GM21360 (cell line): ENCODE measurements around the gene CPSF4L.
A peak's percentile ranks its signal among the peaks of the same experiment; 100 is the strongest.
"Not testable (repeated sequence)": the region's sequence is repeated elsewhere in the genome, so short reads cannot be mapped to it uniquely, and the experiment has no call there.

Source experiments
- ATAC-seq: cut with Tn5 transposase; IDR thresholded peaks from one replicate; pipeline ENCODE4 v1.9.1; 2021; ENCODE audit warnings: mild to moderate bottlenecking, moderate library complexity; ENCODE audit not compliant: unreplicated experiment

CPSF4L gene

DNA sequence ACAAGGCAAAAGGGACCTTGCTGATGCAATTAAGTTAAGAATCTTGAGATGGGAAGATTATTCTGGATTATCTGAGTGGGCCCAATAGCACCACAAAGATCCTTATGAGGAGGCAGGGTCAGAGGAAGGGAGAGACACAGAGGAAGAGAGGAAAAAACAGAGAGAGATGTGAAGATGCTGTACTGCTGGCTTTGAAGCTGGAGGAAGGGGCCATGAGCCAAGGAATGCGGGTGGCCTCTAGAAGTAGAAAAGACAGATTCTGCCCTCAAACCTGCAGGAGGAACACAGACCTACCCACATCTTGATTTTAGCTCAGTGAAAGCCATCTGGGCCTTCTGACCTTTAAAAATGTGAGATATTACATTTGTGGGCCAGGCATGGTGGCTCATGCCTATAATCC is 8.1 kb upstream of the CPSF4L start:
- no peak for ATAC-seq

DNA sequence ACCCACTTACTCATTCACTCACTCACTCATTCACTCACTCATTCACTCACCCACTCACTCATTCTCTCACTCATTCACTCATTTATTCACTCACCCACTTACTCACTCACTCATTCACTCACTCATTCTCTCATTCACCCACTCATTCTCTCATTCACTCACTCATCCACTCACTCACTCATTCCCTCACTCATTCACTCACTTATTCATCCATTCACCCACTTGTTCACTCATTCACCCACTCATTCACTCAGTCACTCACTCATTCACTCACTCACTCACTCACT is 7.6 kb upstream of the CPSF4L start:
- ATAC-seq, result no peak

DNA sequence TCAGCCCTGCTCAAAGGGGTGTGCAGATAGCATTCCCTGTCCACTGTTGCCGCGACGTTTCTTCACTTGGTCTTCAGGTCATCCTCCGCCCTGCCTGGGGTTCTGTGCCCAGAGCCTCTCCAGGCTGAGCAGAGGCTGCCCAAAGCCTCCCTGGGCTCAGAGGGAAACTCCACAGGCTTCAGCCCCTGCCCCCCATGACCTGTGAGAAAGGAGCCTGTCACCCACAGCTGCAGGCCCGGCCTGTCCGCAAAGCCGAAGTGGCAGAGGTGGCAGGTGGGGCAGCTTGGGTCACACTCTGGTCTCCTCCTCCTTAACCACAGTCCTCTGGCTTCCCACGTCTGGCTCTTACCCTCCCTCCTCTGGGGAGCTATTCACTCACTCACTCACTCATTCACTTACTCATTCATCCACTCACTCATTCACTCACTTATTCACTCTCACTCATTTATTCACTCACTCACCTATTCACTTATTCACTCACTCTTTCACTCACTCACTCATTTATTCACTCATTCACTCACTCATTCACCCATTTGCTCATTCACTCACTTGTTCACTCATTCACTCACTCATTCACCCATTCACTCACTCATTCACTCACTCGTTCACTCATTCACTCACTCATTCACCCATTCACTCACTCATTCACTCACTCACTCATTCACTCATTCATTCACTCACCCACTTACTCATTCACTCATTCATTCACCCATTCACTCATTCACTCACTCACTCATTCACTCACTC is 7.1 kb upstream of the CPSF4L start:
- ATAC-seq, result no peak

DNA sequence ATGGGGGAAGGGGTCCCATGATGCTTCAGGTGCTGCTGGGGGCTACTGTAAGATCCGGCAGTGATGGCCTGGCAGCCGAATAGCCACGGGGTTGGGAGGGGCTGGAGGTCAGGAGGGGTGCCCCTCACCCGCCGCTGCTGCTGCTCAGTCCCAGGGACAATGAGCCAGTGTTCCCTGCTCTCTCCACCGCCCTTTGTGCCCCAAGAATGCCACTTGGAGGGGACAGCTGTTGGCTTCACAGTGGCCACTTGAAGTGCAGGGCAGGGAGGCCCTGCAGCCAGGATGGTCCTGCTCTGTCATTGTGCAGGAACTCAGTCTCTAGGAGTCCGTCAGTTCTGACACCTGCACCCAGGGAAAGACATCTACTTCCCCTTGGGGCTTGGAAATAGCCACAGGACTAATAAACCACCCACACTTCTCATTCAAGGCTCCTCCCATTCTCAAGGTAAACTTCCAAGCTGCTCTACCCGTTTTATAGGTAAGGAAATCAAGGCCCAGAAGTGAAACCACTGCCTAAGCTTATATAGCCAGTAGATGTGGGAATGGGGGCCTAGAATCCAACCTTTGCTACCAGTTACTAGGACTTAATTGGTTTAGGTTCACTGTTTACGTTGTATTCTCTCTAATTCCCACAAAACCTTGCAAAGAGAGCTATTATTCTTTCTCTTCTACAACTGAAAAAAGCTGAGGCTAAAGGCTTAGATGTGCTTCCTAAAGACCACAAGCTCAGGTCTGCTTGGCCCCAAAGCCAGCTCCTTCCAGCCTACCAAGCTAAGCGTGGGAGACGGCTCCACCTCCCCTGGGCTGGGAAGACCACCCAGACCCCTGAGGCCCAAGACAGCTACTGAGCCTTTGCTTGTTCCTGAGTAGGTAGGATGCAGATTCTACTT is 6.2 kb upstream of the CPSF4L start:
- ATAC-seq, result no peak

DNA sequence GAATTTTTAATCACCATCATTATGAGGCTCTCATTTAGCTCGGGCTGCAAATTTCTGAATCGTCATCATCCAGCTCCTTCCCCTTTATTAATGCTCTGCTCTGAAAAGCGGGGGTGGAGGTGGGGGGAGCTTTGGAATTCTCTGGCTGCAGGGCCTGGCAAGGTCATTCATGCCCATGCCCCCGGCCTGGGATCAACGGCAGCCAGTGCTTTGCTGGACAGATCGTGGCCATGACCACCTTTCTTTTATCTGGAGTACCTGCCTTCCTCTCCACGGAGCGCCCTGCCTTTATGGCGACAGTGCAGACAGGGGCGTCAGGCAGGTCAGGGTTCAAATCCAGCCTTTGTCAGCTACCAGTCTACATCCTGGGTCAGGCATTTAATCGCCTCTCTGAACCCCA is 5.1 kb upstream of the CPSF4L start:
- ATAC-seq, result no peak

DNA sequence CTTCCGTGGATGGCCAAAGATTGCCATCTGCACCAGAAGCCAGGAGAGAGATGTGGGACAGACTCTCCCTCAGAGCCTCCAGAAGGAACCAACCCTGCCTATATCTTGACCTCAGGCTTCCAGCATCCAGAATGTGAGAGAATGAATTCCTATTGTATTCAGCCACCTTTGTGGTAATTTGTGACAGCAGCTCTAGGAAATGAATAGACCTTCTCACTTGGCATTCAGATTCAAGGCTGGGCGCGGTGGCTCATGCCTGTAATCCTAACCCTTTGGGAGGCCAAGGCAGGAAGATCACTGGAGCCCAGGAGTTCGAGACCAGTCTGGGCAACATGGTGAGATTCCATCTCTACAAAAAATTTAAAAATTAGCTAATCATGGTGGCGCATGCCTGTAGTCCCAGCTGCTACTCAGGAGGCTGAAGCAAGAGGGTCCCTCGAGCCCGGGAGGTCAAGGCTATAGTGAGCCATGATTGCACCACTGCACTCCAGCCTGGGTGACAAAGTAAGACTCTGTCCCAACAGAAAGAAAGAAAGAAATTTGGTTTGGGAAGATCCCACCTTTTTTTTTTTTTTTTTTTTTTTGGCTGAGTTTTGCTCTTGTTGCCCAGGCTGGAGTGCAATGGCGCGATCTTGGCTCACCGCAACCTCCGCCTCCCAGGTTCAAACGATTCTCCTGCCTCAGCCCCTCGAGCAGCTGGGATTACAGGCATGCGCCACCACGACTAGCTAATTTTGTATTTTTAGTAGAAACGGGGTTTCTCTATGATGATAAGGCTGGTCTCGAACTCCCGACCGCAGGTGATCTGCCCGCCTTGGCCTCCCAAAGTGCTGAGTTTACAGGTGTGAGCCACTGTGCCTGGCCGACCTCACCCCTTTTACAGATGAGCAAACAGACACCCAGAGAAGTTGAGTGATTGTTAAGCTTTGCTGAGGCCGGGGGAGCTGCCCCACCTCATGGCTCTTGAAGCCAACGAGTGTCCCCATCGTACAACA is 4.3 kb upstream of the CPSF4L start:
- no peak for ATAC-seq

DNA sequence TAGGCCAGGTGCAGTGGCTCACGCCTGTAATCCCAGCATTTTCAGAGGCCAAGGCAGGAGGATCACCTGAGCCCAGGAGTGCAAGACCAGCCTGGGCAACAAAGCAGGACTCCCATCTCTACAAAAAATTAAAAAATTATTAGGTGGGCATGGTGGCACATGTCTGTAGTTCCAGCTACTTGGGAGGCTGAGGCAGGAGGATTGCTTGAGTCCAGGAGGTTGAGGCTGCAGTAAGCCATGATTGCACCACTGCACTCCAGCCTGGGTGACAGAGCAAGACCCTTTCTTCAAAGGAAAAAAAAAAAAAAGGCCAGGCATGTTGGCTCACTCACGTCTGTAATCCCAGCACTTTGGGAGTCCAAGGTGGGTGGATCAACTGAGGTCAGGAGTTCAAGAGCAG is 2.8 kb upstream of the CPSF4L start:
- ATAC-seq, result not testable (repeated sequence)

DNA sequence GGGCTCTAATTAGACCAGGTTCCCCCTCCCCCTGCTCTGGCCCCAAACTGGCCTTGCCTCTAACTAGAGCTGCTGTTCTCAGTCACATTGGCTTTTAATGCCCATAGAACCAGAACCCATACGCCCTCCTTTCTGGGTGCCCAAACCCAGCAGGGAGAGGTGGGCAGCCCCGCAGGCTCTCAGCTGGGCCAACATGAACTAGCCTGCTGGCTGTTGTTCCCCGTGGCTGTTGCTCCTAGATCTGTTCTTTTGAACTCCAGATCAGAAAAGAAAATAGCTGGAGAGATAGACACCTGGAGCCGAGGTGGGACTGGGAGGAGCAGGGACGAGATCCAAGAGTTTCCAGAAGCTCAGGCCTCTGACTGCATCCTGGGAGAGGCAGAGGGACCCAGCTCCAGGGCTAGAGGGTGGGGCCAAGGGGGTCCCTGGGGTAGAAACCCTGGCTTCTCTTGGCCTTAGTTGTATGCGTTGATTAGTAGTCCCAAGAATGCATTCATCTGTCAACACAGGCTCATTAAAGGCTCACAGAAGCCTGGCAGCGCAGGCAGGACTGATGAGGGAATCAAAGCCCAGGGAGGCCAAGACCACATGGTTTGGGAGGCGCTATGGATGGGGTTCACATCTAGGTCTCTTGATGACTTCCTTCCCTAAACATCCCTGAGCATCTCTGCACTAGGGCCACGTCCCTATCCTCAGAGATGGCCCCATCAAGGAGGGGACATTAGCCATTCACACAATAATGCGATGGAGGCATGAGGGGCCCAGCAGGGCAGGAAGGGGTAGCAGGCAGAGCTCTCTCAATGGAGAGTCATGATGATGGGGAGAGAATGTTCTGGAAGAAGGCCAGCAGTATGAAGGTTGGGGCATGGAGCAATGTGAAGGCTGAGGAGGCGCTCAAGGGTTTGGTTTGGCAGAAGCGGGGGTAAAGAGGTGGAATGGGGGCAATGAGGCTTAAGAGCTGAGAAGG is 1.3 kb upstream of the CPSF4L start:
- ATAC-seq, result no peak

DNA sequence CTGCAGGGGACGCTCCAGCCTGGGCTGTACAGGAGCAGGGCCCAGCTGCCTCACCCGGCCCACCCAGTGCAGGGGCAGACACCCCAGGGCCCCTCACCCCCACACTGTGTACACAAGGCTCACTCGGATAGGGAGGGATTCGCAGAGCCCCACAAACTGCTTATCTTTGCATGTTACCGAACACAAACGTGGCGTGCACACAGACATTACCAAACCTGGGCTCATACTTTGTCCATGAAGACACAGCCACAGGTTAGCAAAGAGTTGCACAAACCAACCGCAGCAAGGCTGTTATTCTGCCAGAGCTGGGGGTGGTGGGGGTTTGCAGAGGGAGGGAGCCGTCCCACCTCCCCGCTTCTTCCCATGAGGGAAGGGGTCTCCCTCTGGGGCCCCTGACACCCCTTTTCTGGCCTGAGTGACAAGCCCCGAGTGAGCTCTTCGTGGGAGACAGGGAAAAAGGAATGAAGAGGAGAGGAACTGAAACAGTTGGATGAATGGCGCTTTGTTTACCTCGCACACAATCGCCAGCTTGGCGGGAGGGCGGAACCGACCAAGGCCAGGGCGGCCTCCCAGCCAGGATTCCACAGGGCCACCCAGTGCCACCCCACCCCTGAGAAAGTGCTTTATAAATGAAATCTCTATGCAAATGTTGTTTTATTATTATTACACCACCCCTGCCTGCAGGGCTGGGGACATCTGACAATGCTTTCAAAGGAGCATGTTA is 434 bp upstream of the CPSF4L start:
- ATAC-seq, result no peak

DNA sequence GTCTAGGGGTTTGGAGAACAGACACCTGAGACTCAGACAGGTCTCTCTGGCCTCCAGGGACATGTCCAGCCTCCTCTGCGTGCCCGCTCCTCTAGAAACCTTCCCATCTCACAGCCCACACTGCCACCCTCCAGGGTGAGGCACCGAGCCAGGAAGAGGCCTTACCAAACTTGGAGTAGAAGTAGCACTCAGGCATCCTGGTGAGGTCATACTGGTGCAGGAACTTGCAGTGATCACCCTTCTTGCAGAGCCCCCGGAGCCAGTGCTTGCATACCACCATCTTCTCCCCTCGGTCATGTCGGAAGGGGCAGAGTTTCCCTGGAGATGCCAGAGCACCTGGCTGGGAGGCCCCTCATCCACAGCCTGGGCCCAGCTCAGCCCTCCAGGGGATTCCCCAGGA is 4.2 kb downstream of the CPSF4L start:
- no peak for ATAC-seq

DNA sequence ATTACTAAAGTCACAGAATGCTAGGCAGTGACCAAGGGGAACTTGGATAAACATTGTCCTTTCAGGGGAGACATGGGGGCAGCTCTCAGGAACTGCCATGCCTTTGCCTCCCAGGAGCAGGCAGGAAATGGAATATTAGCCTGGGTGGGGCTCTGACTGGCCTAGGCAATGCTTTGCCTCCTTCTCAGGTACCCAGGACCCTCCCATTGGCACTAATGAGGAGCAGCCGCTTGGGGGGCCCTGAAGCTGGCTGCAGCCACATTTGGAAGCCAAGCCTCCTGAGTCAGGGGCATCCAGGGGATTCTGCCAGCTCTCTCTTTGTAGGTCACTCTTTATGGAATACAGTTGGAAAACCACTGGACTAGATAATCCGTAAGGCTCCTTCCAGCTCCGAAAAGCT is 5.5 kb downstream of the CPSF4L start:
- no peak for ATAC-seq

DNA sequence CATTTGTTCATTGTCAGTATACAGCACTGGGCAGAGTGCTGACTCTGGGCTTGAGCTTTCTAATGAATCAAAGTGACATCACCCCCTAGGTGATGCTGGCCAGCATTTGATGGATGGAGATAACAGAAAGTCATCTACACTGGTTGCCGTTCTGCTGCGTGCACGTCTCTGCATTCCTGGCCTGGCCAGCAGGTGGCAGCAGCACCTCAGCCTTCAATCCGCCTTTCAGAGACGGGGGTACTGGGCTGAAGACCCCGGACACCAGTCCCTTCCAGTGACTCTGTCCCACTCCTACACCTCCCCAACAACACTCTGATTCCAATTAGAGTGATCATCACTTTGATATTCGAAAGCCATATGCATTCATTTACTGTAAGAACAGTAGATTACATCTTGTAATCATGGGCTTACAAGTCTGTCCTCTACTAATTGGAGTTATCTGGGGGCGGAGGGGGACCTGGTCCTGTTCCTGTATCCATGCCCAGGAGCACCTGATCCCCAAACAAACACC is 6.0 kb downstream of the CPSF4L start:
- ATAC-seq, result peak; percentile 67

DNA sequence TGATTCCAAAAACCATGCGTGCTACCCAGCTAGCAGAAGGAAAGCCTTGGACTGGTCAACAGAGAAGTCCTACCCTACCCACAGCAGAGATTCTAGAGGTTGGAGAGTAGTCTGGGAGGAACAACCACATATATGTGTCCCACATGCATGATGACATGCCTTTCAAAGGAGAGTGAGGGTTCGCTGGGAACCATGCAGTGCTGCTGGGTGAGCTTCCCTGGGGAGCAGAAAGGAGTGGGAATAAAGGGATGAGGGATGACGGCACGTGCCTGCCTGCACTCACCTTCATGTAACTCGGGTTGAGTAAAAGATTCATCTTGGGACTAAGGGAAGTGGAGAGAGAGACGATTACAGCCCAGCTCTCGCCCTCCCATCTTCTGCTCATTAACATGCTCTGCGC is 9.8 kb downstream of the CPSF4L start:
- ATAC-seq, result no peak

DNA sequence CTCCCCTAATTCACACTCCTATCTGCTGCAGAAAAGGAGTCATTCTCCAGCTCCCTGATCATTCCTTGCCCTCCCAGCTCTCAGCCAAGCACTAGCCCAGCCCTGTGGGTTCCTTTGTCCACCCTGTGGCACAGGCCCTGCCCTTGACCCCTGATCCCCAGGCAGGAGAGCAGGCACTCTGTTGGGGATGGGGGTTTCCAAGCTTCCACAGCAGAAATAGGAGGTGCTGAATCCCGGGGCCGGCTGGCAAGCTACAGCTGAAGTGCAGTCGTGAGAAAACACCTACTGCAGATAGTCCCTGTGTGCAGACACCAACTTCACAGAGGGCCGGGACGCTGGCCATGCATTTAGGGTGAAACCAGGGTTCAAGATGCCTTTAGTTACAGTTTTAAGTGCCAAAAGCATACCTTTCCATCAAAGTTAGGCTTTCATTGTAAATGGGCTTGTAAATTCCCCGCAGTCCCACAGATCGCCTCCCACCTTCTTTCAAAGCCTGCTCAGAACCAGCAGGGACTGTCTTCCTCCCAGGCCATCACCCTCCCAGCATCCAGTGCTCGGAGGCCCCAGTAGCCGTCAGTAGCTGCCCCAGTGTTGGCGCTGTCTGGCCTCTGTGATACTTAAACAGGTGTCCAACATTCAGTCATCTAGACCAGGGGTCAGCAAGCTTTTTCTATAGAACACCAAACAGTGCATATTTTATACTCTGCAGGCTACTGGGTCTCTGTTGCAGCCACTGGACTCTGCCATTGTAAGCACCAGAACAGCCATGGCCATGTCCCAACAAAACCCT is 10.6 kb downstream of the CPSF4L start:
- ATAC-seq, result no peak

DNA sequence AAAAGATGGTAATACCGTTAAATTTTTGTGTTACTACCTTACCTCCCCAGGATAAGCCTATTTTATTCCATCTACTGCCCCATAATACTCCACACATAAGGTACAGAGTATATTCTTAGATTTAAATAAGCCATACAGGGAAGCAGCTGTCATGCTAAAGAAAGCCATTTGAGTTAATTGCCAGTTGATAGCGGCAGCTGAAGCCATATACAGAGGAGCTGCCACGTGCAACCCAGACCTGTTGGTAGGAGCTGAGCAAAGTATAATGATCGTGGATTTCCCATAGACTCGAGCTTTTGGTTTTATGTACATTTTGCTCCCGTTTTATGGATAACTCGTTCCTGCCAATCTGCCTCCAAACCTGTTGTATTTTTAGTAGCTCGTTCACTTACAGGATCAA is 12.0 kb downstream of the CPSF4L start:
- ATAC-seq, result no peak

DNA sequence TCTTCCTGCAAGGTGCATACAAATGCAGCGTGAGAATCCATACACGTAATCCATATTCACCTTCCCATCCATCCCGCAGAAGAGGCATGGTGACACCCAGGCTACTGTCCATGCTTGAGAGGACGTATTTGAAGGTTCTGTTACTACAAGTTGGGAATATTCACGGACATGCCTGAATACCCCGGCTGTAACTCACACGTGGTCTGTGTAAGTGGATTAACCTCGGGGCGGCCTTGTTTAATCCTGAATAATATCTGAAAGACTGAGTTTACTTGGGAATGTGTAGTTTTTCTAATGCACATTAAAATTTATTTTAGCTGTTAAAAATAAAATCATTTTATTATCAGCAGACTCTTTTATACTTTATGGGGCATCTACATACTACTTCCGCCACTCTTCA is 13.1 kb downstream of the CPSF4L start:
- no peak for ATAC-seq

DNA sequence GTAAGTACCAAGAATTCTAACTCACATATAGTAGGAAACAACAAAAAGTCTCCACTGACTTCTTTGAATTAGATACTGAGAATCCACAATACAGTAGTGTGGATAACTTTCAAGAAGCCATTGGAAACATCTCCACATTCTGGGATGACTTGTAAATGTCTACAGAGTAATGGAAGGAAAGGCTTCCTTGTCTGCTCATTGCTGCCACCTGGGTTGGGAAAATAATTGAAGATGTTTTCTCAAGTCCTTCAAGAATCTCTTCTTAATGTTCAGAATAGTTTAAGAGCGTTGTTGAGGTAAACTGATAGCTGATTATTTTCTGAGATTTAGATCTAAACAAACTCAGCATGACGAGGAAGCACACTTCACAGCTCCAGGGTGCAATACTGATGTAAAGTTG is 14.0 kb downstream of the CPSF4L start:
- ATAC-seq, result no peak

DNA sequence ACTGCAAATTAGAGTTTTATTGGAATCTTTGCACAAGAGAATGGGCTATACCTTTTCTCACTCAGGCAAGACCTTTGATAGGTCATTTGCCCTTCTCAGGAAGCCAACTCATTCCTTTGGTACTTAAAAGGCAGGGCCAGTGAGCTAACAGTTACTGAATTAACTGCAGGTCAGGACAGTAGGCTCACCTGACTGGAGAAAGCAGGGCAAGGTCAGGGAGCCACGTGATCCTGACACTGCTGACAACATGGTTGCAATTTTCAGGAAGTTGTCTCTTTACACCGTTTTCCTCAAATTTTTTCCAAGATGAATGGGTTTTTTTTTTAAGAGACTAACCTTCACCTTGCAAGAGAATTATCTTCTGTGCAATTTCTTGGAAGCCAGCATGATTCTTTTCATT is 21.1 kb downstream of the CPSF4L start:
- ATAC-seq, result no peak

DNA sequence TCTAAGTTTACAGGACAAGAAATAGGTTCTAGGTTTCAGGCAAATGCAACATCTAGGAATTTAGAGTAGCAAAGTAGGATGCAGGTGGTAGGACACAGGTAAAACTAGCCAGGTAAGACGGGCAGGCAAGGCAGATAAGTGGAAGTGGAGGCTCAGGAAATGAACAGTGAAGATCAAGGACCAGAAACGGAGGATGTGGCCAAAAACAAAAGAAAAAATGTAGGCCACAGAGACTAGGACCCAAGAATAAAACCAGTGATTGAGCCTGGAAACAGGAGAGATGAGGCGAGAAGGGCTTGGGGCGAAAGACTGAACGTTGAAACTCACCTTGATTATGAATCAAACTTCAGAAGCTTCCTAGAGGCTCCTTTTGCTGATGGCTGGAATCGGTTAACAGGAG is 24.0 kb downstream of the CPSF4L start:
- ATAC-seq, result no peak
